Uterus (tissue), 2 donors: ENCODE measurements around the gene C1QTNF1.

Experiments used
- POLR2A ChIP-seq, 2 donors: fragments of 450-650 bp; IDR thresholded peaks; one replicate each; pipeline ENCODE4 v1.6.1; 2016; ENCODE audit warnings: antibody characterized with exemption in 2 of 2, mild to moderate bottlenecking in 1 of 2, moderate library complexity in 1 of 2
- TF ChIP-seq, protein P1 (sequence below), 4 experiments: fragments of 200-600 bp in 2 of 4; fragments of 450-650 bp in 2 of 4; sonication (generic) in 2 of 4; IDR thresholded peaks; one replicate each; pipeline ENCODE4 v1.5.1; 2016 to 2019; ENCODE audit warnings: antibody characterized with exemption in 4 of 4, mild to moderate bottlenecking in 2 of 4, moderate library complexity in 1 of 4

- TF ChIP-seq, protein P1, sequence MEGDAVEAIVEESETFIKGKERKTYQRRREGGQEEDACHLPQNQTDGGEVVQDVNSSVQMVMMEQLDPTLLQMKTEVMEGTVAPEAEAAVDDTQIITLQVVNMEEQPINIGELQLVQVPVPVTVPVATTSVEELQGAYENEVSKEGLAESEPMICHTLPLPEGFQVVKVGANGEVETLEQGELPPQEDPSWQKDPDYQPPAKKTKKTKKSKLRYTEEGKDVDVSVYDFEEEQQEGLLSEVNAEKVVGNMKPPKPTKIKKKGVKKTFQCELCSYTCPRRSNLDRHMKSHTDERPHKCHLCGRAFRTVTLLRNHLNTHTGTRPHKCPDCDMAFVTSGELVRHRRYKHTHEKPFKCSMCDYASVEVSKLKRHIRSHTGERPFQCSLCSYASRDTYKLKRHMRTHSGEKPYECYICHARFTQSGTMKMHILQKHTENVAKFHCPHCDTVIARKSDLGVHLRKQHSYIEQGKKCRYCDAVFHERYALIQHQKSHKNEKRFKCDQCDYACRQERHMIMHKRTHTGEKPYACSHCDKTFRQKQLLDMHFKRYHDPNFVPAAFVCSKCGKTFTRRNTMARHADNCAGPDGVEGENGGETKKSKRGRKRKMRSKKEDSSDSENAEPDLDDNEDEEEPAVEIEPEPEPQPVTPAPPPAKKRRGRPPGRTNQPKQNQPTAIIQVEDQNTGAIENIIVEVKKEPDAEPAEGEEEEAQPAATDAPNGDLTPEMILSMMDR (IDR thresholded peaks at IDR 0.05): no peak
- TF ChIP-seq POLR2A (IDR thresholded peaks at IDR 0.05): no peak
These were observed 25.9 kb downstream of the C1QTNF1 start for GRCh38 chr17:79049821-79050220.
